Stimulated activated CD4-positive, alpha-beta T cell treated with anti-CD3 and anti-CD28 coated beads, Interleukin-4, amount 100 ng/mL, for 1 hour (primary cell): ENCODE data around the gene RALGDS.
"Not testable (repeated sequence)": the region's sequence is repeated elsewhere in the genome, so short reads cannot be mapped to it uniquely, and the experiment has no call there.

Experiments
- DNase-seq: peaks from one replicate; pipeline ENCODE4 v3.0.0-alpha.2; 2020

The RALGDS gene

DNA sequence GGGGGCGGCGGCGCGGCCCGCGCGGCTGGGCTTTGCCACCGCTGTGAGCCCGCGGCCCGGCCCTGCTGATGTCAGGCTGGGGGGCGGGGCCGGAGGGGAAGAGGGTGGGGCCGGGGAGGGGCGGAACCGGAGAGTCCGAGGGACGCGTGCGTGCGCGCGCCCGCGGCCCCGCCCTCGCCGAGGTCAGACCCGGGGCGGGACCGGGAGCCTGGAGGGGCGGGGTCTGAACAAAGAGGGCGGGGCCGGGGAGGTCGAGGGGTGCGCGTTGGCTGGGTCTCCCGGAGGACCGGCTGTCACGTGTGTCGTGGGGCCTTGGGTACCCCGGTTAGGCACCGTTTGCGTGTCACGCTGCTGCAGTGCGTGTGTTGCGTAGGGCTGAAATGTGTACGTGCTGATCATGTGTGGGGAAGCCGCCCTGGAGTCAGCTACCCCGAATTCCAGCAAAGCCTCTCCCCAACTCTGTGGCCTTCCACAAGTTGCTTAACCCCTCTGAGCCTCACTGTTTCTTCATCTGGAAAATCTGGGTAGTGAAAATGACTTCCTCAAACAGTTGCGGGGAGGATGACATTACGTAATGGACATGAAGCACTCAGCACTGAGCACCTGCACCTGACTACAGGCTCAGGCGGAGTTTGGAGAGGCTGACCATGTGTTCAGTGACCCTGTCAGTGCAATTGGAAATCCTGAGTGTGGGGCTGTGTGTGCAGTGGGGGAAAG is at the start of gene RALGDS:
TSS of gene RALGDS (minus strand) at position 43 of the 717 bp plus-strand sequence. CDS start 86 bp downstream, outside the sequence.
- DNase-seq: peak; percentile 91

- DNase-seq: no peak
These were observed 49.7 kb upstream of the RALGDS start for GRCh38 chr9:133170716-133171115.

GRCh38 chr9:133169687-133170086 is 48.6 kb upstream of the RALGDS start:
- not testable (repeated sequence) for DNase-seq

- no peak for DNase-seq
These were observed 48.1 kb upstream of the RALGDS start for GRCh38 chr9:133169102-133169501.

- no peak for DNase-seq
These were observed 47.4 kb upstream of the RALGDS start for GRCh38 chr9:133168432-133168831.

DNA sequence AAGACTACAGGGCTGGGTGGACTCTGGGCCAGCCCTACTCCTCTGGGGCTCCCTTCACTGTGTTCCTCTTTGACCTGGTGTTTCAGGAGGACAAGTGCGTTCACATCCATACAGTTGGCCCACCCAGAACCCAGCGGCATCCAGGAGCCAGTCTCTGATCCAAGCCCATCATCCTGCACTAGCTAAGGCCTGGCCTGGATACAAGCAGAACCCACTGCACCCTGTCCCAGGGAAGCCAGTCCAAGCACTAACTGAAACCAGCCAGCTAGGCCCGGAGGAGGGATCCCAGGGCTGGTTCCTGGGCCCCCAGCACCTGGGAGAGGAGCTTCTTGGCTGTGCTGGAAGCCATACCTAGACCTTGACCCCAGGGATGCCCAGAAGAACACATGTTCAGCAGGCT is 46.7 kb upstream of the RALGDS start:
- no peak for DNase-seq

DNA sequence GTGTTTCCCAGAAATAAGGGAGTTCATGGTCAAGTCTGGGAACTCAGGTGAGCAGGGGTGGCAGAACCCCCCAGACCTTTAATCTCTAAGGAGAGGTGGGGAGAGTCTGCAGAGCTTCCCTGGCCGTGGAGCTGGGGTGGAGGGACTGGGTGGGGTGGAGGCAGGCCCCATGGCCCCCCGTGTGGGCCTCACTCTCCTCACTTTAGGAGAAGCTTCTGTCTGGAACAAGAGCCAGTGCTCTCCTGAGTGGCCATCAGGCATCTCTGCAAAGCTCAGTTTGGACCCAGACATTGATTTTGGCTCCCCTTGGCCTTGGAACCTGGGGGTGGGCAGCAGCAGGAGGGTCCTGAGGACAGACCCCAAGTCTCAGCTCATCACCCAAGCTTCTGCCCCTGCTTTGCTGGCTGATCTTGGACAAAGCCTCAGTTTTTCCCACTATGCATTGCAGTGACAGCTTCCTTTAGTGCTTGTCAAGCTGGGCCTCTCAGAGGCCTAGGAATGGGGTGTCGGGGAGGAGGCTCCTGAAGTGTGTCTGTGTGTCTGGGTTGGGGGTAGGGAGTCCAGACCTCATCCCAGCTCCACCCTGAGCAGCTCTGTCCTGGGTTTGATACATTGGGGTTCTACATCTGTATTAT is 46.2 kb upstream of the RALGDS start:
- no peak for DNase-seq

GRCh38 chr9:133166392-133166791 is 45.4 kb upstream of the RALGDS start:
- DNase-seq: no peak

GRCh38 chr9:133165452-133165730 is 44.4 kb upstream of the RALGDS start:
- DNase-seq: no peak

DNA sequence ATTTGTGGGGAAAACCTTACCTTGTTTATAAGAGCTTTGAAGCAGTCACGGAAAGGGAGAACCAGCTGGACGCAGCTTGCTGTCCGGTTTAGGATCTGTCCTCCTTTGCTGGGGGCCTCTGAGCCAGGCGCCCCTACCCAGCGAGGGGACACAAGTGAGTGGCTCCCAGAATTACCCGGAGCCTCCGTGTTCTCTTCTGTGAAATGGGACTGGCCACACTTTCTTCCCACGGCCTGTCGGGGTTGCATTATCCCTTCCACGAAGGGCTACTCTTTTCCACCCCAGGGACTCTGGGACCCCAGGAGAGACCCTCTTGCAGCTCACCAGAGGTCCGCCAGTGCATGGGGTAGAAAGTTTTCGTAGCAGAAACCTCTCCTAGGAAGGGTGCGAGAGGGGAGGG is 43.2 kb upstream of the RALGDS start:
- no peak for DNase-seq

- DNase-seq: peak; percentile 39
These were observed 42.6 kb upstream of the RALGDS start, which contains the start of gene GBGT1 for GRCh38 chr9:133163504-133164172. GBGT1 (minus strand) TSS chr9:133163914; CDS start chr9:133162412, 1,502 bp downstream.

DNA sequence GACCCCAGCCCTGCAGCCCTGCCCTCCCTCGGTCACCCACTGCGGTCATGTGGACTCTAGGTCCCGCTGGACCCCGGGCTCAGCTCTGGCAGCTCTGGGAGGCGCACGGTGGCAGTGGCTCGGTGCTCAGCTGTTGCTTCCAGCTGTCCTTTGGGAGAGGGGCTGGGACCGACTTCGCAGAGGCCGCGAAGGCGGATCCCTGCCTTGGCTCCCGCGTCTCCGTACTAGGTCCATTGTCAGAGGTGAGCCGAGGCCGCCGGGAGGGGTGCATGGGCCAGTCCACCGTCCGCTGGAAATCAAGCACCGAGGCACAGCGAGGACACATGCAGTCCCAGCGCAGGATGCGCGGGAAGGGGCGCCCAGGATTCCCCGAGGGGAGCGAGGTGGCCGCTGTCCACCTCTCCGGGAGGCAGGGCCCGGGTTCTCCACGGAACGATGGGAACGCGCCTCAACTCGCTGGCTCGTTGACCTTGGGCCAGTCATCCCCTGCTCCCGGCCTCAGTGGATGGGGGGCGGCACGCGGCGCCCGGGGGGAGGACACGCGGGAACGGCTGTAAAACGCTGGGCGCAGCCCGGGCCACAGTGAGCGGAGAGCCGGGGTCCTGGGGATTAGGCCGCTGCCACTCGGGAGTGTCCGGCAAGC is 41.9 kb upstream of the RALGDS start:
- no peak for DNase-seq

DNA sequence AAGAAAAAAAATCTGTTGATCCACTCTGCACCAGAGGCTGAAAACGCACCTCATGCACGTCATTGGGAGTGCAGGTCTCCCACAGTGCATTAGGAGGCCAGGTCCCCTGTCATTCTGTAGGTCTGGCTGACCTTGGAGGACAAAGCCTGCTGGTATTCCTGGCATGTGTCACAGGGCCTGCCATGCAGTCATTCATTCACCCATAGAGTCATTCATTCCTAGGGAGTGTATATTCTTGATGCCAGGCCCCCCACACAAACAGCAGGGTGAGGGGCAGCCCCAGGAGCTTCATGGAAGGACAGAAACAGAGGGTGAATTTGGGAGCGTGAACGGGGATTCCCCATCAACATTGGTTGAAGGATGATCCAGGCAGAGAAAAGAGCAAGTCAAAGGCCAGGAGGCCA is 40.5 kb upstream of the RALGDS start:
- DNase-seq: no peak

DNA sequence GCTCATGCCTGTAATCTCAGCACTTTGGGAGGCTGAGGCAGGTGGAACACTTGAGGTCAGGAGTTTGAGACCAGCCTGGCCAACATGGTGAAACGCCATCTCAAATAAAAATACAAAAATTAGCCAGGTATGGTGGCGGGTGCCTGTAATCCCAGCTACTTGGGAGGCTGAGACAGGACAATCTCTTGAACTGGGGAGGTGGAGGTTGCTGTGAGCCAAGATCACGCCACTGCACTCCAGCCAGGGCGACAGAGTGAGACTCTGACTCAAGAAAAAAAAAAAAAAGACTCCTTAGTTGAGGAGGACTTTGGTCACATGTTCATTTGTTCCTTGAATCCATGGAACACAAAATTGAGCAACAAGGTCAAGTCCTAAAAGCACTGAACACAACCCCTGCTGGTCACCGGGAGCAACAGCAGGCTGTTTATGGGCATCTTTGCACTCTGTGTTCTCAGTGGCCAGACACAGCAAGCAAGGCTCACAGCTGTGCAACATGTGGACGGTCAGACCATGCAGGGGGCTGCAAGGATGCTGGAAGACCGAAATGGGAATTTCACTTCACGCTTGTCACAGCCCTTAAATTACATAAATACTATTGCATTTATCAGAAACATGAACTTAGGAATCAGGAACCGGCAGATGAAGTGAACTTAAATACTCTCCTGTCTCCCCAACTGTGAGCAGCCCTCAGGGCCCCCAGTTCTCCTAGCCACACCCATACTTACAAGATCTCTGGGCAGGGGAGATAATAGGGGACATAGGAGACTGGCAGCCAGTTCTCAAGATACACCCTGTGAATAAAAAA is 39.9 kb upstream of the RALGDS start:
- peak; percentile 39 for DNase-seq

- no peak for DNase-seq
These were observed 37.7 kb upstream of the RALGDS start for GRCh38 chr9:133158695-133159094.

- no peak for DNase-seq
These were observed 34.1 kb upstream of the RALGDS start for GRCh38 chr9:133155156-133155555.

DNA sequence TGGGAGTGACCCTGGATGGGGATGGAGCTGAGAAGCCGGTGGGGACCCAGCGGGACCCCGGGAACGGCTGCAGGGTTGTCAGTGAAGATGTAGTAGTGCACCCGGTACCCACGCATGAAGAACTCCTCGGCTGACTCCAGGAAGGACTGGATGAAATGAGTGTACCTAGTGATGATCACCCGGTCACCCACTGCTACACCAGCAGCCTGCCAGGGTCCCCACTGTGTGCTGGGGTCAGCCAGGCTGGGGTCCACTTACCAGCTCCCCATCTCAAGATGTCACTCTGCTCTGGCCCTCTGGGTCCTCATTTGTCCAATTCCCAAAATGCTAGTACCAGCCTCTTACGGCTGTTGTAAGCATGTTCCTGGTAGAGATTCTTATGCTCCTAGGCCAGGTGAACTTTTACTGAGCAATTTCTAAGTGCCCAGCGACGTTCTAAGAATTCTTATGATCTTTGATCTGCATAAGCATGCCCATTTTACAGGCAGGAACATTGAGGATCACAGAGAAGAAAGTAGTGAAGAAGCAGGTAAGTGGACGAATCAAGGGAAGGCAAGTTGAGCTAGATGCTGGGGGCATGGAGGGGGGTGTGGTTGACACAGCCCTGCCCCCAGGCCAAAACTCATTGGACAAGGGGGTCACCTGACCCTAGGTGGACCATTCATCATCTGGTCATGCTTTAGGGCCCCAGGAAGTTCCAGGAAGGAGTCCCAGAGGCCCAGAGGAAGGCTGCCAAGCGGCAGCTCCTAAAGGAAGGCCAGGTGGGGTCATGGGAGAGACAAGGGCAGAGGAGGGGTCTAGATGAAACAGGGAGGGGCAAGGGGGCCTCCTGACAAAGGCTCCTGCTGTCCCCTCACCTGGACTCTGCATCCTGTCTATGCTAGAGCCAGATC is 33.3 kb upstream of the RALGDS start:
- no peak for DNase-seq

DNA sequence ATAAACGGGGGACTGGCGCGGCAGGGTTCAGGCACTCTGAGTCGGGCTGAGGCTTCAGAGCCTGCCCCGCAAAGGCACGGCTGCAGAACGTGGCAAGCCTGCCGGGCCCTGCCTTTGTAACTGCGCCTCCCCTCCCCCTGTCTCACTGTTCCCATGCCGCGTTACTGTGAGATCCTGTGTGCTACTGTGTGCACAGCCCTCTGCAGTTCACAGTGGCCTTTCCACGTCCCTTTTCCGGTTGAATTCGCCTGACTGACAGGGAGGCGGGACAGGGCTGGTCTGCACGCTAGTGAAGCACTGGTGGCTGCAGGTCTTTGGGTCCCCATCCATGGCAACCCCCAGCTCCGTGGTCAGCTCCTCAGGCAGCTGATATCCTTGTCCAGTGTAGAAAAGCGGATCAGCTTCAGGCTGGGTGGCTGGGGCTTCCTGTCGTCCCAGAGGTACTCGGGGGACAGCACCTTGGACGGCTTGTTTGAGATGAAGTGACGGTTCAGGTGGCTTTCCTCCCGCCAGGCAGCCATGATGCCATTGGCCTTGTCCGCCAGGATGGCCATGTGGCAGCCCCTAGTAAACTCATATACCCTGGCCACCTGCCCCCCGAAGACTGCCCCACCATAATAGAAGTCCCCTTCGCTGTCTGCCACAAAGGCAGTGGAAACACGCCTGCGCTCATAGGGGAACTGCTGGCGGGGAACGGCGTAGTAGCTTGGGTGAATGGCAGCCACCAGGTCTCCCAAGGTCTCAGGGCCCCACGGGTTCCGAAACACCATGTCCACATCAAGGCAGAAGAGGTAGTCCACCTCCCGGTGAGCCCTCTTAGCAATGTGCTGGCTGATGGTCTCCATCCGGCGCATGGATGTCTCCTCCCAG is 32.4 kb upstream of the RALGDS start:
- DNase-seq: no peak

DNA sequence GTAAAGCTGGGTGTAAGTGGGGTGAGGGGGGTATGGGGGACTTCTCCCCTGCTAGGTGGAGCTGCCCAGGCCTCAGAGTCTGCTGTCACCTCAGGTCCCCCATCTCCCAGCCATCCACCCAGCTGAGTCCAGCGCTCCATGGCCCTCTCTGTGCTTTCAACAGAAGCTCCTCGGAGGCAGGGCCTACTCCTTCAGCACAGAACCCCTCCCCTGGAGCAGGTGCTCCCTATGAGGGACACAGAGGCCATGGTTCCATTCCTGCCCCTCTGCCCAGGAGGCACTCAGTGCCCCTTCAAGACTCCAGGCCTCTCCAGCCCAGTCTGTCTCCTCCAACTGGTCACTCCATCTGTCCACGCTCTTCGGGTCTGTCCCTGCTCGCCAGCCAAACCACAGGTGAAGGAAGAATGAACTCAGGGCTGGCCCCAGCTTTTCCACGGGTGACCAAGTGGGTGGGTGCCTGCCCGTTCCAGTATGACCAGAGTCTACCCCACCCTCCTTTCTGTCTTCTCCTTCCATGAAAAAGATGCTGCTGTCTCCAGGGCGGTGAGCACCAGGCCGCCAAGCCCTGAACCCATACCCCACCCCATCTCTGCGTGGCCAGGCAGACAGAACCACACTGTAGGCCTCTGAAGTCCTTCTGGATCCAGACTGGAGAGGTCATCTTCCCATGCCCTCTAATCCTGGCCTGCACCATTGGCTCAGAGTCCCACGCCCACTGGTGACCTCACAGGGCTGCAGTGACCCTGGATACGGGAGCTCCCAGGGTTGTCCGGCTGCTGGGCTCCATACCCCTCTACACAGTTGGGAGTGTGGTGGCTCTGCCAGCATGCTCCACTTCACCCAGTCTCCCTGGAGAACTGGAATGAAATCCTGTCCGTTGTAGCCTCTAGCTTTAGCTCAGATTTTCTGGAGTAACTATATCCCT is 30.8 kb upstream of the RALGDS start:
- DNase-seq: no peak

DNA sequence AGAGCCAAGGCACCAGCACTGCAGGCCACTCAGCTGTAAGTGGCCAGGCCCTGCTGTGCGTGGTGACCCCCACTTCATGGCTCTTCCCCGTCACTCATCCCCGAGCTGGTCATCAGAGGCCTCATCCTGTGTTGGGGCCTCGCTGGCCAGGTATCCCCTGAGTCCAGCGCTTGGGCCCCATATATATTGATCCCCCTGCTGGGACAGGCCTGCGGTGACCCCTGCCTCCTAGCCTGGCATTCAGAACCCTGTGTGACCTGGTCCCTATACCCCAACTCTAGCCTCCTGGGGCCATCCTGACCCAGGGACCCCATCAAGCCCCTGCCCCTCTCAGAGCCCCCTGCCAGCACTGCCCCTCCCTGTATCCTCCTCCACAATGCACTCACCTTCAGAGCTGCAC is 30.0 kb upstream of the RALGDS start:
- no peak for DNase-seq
